NAMALWA (cell line): ENCODE results near the gene RABL2B.

ENCODE experiments used
- DNase-seq: peaks from one replicate; pipeline ENCODE4 v3.0.0-alpha.2; 2015; ENCODE audit warnings: low spot score

RABL2B gene

GRCh38 chr22:50737728-50738648 lies 45.4 kb downstream of the RABL2B start, which contains the start of gene ACR:
Gene ACR, plus strand, starts transcription at chr22:50738204. Its CDS starts 32 bp downstream, at chr22:50738236.
- DNase-seq: no peak

- DNase-seq: no peak
Observed at GRCh38 chr22:50735739-50736030, 47.8 kb downstream of the RABL2B start.

- DNase-seq: no peak
Observed at GRCh38 chr22:50734986-50735738, 48.3 kb downstream of the RABL2B start.

GRCh38 chr22:50734343-50734771 lies 49.1 kb downstream of the RABL2B start:
- DNase-seq: no peak

- no peak for DNase-seq
Observed at GRCh38 chr22:50733521-50734342, 49.7 kb downstream of the RABL2B start.

- DNase-seq: no peak
Observed at GRCh38 chr22:50732681-50733080, 50.8 kb downstream of the RABL2B start.

- peak; percentile 71 for DNase-seq
Observed at GRCh38 chr22:50731811-50732624, 51.4 kb downstream of the RABL2B start.

GRCh38 chr22:50730941-50731661 lies 52.3 kb downstream of the RABL2B start:
- DNase-seq: no peak

GRCh38 chr22:50730013-50730891 lies 53.2 kb downstream of the RABL2B start:
- no peak for DNase-seq

GRCh38 chr22:50729391-50730012 lies 53.9 kb downstream of the RABL2B start:
- peak; percentile 64 for DNase-seq

GRCh38 chr22:50728523-50728931 lies 54.9 kb downstream of the RABL2B start:
- no peak for DNase-seq

- no peak for DNase-seq
Observed at GRCh38 chr22:50727678-50728522, 55.5 kb downstream of the RABL2B start.

GRCh38 chr22:50726643-50727340 lies 56.6 kb downstream of the RABL2B start:
- DNase-seq: no peak

- no peak for DNase-seq
Observed at GRCh38 chr22:50725597-50725996, 57.8 kb downstream of the RABL2B start.

- no peak for DNase-seq
Observed at GRCh38 chr22:50724616-50725015, 58.8 kb downstream of the RABL2B start.

GRCh38 chr22:50723991-50724390 lies 59.4 kb downstream of the RABL2B start:
- peak; percentile 58 for DNase-seq

GRCh38 chr22:50722716-50723428 lies 60.6 kb downstream of the RABL2B start:
- no peak for DNase-seq
